Osteocyte (in vitro differentiated cells): Measurements from ENCODE around the gene ARHGAP4. TPM values are rescaled to one million over a fixed set of nuclear protein-coding genes. Genes with fewer than 3 reads are reported as not detected.

Experiments used
- DNase-seq: peaks from one replicate; pipeline ENCODE4 v3.0.0; 2021; ENCODE audit warnings: mixed read lengths; ENCODE audit not compliant: unreplicated experiment; ENCODE audit errors: extremely low spot score
- H3K27ac Mint-ChIP-seq: one replicate; pipeline ENCODE4 v1.8.0; 2021; ENCODE audit warnings: mild to moderate bottlenecking, mixed read lengths; ENCODE audit not compliant: unreplicated experiment
- H3K27me3 Mint-ChIP-seq: one replicate; pipeline ENCODE4 v1.8.0; 2021; ENCODE audit warnings: mixed read lengths; ENCODE audit not compliant: unreplicated experiment
- H3K36me3 Mint-ChIP-seq: one replicate; pipeline ENCODE4 v1.8.0; 2021; ENCODE audit warnings: mixed read lengths; ENCODE audit not compliant: unreplicated experiment
- H3K4me1 Mint-ChIP-seq: one replicate; pipeline ENCODE4 v1.8.0; 2021; ENCODE audit warnings: mixed read lengths; ENCODE audit not compliant: unreplicated experiment
- H3K4me3 Mint-ChIP-seq: one replicate; pipeline ENCODE4 v1.8.0; 2021; ENCODE audit warnings: mild to moderate bottlenecking, moderate library complexity, mixed read lengths; ENCODE audit not compliant: unreplicated experiment
- H3K9me3 Mint-ChIP-seq: one replicate; pipeline ENCODE4 v1.8.0; 2021; ENCODE audit warnings: mixed read lengths; ENCODE audit not compliant: unreplicated experiment
- CTCF ChIP-seq: fragments of 200-600 bp; sonication (generic); IDR thresholded peaks from 2 replicates; pipeline ENCODE4 v1.5.0; 2021; ENCODE audit warnings: antibody characterized with exemption, mild to moderate bottlenecking, moderate library complexity
- total RNA-seq: library from RNA; stranded (reverse); gene quantifications from 2 replicates; pipeline ENCODE4 v1.2.1, GENCODE V29; 2021

Gene ARHGAP4
- total RNA-seq, 1 donor from 2014 or later = 5.3 TPM

GRCh38 chrX:153948847-153949805 is 23.1 kb upstream of the ARHGAP4 start:
- no peak overlapping the region for H3K4me3 Mint-ChIP-seq
- H3K27me3 Mint-ChIP-seq = no peaks in the 10 kb centered on the region
- H3K4me1 Mint-ChIP-seq = peaks cover 13% of the 10 kb centered on the region
- H3K36me3 Mint-ChIP-seq = peaks cover 25% of the 10 kb centered on the region
- DNase-seq = no peak
- no peaks in the 10 kb centered on the region for H3K9me3 Mint-ChIP-seq
- TF ChIP-seq CTCF = no peak
- no peak overlapping the region for H3K27ac Mint-ChIP-seq

GRCh38 chrX:153948002-153948466 is 22.0 kb upstream of the ARHGAP4 start:
- Mint-ChIP-seq H3K4me3 (no peak overlapping the region), H3K9me3 (no peaks in the 10 kb centered on the region), H3K36me3 (peaks cover 23% of the 10 kb centered on the region), H3K4me1 (peaks cover 10% of the 10 kb centered on the region), H3K27me3 (no peaks in the 10 kb centered on the region), H3K27ac (no peak overlapping the region)
- no peak for TF ChIP-seq CTCF
- no peak for DNase-seq

DNA sequence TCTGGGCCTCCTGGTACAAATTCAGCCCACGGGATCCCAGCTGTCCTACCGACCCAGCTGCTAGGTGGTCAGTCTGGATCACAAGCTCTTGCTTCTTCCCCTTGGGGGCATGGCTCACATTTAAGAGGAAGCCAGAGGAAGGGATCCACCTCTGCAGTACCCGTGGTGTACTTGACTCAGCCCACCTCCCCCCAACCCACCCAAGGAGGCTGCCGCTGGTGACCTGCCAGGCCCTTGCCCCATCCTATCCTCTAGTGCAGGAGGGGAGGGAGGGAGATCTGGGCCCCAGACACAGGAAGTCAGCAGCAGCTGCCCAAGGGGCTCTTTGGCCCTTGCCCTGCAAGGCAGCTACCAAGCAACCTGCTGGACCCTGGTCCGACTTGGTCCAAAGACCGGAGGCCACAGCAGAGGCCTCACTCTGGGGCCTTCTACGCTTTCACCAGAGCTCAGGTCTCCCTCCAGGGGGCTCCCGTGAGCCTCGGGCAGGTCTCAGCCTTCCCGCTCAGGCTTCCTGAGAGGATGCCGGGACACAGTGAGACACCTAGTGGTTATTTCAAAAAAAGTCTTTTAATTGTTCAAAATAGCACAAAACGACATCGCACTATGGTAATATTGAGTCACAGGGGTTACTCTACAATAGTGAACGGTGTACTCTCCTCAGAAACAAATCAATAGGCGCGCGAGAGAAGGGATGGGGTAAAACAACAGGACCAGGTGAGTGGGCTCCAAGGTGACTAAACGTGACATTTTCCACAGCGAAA is 21.1 kb upstream of the ARHGAP4 start:
- Mint-ChIP-seq H3K4me3 (no peak overlapping the region), H3K36me3 (peaks cover 23% of the 10 kb centered on the region), H3K4me1 (peaks cover 11% of the 10 kb centered on the region), H3K27me3 (no peaks in the 10 kb centered on the region), H3K9me3 (no peaks in the 10 kb centered on the region), H3K27ac (no peak overlapping the region)
- TF ChIP-seq CTCF = peak; percentile 93
- DNase-seq = peak; percentile 93

DNA sequence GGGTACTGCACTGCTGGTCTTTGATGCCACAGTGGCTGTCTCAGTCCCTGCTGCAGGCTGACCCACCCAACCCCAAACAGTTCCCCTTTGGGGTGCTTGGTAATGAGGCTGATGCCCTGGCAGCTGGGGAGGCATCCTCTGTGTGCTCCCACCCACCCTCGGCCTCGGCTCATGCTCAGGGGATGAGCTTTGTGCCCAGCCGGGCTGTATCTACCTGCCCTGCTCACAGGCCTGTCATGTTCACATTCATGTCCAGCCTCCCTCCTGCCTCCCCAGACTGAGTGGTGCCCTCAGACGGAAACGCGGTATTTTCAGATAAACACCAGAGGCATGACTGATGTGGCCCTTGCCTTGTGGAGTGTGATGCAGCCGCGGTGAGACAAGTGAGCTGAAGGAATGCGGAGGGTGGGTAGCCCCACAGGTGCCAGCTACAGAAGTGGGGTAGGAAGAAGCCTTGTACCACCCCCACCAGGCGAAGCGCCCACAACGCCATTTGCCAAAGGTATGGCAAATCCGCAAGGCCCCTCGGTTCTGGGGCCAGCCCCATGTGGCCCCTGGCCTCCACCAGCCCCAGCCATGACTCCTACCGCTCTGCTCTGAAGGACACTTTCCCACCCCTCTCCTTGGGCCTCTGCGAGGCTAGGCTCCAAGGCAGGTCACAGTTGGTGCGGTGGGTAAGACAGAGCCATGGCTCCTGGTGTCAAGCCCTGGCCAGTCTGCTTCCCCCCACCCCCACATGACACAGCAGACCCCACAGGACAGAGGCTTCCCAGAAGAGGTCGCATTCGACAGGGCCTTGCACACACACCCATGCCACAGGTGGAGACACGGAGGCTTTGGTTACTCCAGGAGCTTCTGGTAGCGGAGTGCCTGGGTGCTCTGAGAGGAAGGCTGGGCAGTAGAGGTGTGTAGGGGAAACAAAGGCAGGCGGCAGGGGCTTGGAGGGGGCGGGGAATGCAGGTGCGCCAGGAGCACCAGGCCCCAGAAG is 20.2 kb upstream of the ARHGAP4 start:
- Mint-ChIP-seq H3K4me3 (no peak overlapping the region), H3K27me3 (no peaks in the 10 kb centered on the region), H3K27ac (no peak overlapping the region), H3K4me1 (peaks cover 13% of the 10 kb centered on the region), H3K36me3 (peaks cover 19% of the 10 kb centered on the region), H3K9me3 (no peaks in the 10 kb centered on the region)
- no peak for DNase-seq
- no peak for TF ChIP-seq CTCF
